Measurements from ENCODE around the gene FAM3C. TPM values are rescaled to one million over a fixed set of nuclear protein-coding genes. Genes with fewer than 3 reads are reported as not detected.
A peak's percentile ranks its signal among the peaks of the same experiment; 100 is the strongest.

Gene FAM3C
- total RNA-seq, 1 donor from 2014 or later: 29.3 TPM

DNA sequence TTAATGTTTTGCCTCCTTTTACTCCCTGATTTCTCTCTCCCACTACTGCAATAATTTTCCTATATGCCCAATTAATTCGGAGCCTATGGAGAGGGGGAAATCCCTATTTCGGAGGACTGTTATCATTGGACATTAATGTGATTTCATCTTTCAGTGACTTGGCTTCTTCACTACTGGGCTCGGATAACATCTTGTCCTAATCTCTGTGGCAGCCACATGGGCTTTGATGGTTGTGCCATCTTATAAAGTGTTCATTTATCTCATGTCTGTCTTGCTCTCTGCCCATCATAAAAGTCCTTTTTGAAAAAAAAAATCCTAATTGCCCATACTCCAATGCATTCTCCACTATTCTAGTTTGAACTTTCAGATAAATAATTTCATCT lies 15.5 kb upstream of the FAM3C start:
- no peak for DNase-seq (ENCODE audit: low read depth in 2 of 2)

DNA sequence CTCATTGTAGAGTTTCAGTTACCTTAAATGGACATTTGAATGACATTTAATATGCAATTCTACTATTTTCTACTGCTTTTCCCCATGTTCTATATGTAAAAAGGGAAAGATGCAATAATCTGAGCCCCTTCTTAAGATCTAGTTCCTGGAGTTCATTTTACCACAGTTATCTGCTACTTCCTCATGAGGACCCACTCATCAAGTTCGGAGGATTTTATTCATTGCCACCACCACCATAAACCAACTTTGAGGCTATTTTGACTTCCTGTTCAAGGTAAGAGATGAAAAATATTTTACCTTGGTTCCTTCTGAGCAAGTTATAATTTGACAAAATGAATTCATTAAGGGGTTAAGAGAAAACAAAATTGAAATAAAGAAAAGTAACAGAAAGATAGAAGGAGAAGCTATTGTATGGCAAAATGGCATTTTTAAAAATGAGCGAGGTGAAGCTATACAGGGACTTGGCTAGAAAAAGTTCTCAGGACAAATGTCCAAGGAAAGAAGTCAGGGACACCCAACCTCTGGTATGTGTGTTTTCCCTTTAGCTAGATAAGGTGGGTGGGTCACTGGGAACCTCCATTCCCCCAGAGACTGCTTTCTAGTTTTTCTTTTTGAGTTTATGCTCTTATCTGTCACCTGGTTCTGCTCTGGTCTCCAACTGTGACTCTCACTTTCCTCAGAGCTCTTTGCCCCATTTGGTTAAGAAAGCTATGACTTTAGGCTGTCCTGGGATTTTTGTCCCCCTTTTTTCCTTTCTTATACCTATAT lies 14.9 kb upstream of the FAM3C start:
- DNase-seq (ENCODE audit: low read depth in 2 of 2): no peak

DNA sequence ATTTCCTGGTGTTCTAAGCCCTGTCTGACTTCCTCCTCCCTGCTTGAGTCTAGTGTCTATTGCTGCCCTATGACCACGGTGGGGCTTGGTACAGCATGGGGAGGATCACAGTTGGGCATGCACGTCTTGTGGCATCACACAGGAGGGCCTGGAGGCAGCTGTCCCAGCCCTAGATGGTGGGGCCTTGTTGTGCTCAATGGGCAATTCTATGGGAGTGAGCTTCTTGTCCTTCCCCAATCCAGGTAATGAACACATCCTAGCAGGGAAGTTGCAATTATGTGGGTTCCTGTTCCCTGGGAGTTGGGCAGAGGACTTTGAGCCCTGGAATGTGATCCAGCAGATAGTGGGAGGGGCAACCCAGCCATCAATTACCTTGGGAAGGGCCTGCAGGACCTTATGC lies 10.8 kb upstream of the FAM3C start:
- no peak for DNase-seq (ENCODE audit: low read depth in 2 of 2)

DNA sequence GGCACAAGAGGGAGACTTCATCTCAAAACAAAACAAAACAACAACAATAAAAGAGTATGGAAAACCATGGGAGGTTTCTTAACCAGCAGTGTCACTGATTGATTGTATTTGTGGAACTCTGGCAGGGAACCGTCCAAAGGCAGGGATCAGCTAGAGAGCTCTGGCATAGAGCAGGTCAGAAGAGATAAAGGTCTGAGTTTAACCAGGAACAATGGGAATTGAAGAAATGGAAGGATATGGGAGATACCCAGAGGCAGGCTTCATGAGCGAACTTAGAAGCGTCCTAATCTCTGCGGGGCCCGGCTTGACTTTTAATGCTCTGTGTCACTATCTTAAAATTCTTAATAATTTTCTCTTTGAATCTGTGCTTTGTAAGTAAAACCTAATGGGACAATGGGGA lies 10.4 kb upstream of the FAM3C start:
- DNase-seq (ENCODE audit: low read depth in 2 of 2): no peak

- no peak for DNase-seq (ENCODE audit: low read depth in 2 of 2)
Measured at GRCh38 chr7:121404348-121404747, 8.2 kb upstream of the FAM3C start.

DNA sequence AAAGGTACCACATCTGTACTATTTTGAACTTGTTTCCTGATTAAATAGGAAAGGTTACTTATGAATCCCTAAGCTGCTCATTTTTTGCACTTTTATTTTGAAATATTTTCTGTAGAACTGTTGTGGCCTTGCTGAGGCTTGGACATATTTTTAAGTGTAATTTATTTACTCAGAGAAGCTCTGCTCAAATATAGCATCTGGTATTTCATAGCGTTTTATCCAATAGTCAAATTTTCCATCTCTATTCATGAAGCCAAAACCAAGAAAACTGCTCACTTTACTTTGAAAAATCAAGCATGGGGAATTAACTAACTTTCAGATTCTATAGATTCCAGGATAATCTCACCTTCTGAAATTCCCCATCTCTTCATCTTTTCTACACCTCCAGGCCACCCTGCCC lies 6.6 kb upstream of the FAM3C start:
- no peak for DNase-seq (ENCODE audit: low read depth in 2 of 2)

GRCh38 chr7:121401896-121402295 lies 5.8 kb upstream of the FAM3C start:
- DNase-seq (ENCODE audit: low read depth in 2 of 2): no peak

- peak in 1 of 2 donors; percentile 7 for DNase-seq (ENCODE audit: low read depth in 2 of 2)
Measured at GRCh38 chr7:121398246-121398645, 2.1 kb upstream of the FAM3C start.

GRCh38 chr7:121397822-121398221 lies 1.7 kb upstream of the FAM3C start:
- DNase-seq (ENCODE audit: low read depth in 2 of 2): no peak

DNA sequence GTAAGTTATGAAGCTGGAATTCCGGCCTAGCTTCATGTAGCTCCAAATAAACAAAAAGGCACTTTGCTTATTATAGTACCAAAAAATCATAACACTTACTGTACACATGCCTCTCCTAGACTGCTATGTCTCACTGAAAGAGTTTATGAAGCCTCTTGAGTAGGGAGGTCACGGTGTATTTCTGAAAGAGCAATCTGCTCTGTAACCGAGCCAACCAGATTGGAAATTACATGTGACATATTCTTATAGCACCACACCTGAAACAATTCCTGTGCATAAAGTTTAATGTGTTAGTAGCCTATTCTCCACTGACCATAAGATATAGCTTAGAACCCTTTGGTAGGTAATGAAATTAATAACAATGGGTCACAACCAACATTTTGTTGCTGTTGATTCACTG lies 1.3 kb upstream of the FAM3C start:
- no peak for DNase-seq (ENCODE audit: low read depth in 2 of 2)

- no peak for DNase-seq (ENCODE audit: low read depth in 2 of 2)
Measured at GRCh38 chr7:121395494-121395960, 581 bp downstream of the FAM3C start.

- peak in 1 of 2 donors; percentile 34 for DNase-seq (ENCODE audit: low read depth in 2 of 2)
Measured at GRCh38 chr7:121394709-121395140, 1.4 kb downstream of the FAM3C start.

- DNase-seq (ENCODE audit: low read depth in 2 of 2): no peak
Measured at GRCh38 chr7:121393005-121393366, 3.1 kb downstream of the FAM3C start.

- DNase-seq (ENCODE audit: low read depth in 2 of 2): no peak
Measured at GRCh38 chr7:121392277-121393004, 3.7 kb downstream of the FAM3C start.

GRCh38 chr7:121391686-121392085 lies 4.4 kb downstream of the FAM3C start:
- DNase-seq (ENCODE audit: low read depth in 2 of 2): no peak

DNA sequence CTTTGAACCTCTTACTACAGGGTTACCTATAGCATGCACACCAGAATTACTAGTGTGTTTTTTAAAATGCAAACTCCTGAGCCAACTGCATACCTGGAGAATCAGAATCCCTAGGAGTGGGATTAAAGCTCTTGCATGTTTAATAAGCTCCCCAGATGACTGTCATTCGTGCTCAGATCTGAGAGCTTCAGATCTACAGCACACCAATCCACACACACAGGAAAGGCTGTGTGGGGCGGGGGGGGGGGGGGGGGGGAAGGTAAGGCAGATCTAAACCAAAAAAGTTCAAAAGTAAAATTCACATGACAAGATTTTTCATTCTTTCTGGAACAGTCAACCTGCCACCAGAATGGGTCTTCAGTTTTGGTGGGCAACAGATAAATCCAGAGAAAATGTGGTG lies 5.5 kb downstream of the FAM3C start:
- DNase-seq (ENCODE audit: low read depth in 2 of 2): no peak

DNA sequence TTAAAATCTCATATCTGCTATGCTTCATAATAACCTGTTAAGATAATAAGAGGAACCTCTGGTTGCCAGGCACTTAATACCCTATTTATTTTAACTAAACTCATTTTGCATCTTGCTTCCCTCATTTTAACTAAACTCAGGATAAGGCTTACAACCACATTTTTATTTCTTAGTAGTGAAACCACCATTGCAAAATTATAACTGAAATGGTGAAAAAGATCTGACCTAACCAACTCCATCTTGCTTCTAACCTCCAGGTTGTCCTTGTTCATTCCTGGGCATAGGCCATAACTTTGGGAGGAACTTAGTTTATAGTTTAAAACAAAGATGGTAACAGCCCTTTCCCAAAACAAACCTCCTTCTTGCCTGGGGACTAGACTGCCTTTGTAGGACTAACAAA lies 6.0 kb downstream of the FAM3C start:
- no peak for DNase-seq (ENCODE audit: low read depth in 2 of 2)

DNA sequence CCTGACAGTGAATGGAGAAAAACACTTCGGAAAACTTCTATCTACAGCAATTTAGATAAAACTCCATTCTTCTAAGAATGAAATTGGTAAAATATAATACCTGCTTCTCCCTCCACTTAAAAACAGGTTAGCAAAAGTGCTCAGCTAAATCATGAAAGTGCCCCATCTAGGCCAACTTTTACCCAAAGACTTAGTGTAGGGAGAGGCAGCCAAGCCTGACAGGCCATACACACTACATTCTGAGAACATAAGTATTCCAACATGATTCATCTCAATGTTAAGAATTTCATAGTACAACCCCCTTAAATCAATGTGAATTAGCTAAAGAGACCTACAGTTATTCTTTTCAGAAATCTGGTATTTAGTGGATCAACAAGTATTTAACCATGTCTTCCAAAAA lies 7.2 kb downstream of the FAM3C start:
- DNase-seq (ENCODE audit: low read depth in 2 of 2): no peak

DNA sequence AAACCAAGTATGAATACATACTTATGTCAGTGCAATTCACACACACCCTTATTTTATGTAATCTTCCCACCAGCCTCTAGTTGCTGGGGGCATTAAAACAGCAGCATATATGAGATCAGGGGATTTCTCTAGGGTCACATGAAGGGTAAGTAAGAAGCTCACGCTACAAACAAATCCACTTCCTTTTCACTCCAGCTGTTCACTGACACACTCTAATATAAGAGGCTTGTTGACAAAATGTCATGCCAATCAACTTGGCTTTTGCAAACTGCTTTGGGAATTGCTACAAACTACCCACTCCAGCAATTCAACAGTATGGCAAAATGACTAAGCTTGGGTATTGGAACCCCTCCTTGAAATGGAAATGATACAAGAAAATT lies 10.3 kb downstream of the FAM3C start:
- DNase-seq (ENCODE audit: low read depth in 2 of 2): peak in 1 of 2 donors; percentile 86

- DNase-seq (ENCODE audit: low read depth in 2 of 2): no peak
Measured at GRCh38 chr7:121385056-121385799, 10.9 kb downstream of the FAM3C start.

- peak in 1 of 2 donors; percentile 20 for DNase-seq (ENCODE audit: low read depth in 2 of 2)
Measured at GRCh38 chr7:121384265-121384664, 11.8 kb downstream of the FAM3C start.

- DNase-seq (ENCODE audit: low read depth in 2 of 2): peak in 1 of 2 donors; percentile 63
Measured at GRCh38 chr7:121383235-121383910, 12.7 kb downstream of the FAM3C start.

Data from dermis microvascular lymphatic vessel endothelial cell (primary cell).